Measurements from ENCODE around the gene STARD3.

DNA sequence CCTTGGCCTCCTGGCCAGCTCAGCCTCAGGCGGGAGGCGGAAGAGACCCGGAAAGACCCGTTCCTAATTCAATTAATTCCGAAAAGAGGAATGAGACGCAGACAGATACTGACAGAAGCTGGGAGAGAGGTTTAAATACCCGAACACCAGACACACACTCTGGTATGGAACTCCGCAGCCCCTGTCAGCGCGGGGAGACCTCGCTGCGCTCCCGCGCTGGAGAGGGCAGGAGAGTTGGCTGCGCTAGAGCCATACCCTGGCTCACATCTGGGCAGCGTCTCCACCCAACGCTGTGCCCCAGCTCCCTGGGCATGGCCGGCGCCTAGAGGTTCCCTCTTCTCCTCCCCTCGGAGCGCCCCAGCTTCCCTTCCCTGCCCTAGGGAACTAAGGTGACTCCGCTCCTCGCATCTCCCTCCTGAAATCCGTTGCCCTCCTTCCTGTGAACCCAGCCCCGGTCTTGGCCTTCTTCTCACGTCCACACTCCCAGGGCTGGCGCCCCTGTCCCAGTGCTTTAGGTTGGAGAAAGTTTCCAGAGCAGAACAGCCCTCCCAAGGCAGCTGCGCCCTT lies 37.2 kb upstream of the STARD3 start:
- no peak for TF ChIP-seq CTCF (IDR thresholded peaks at IDR 0.05)
- no peak for TF ChIP-seq EP300 (IDR thresholded peaks at IDR 0.05)
- TF ChIP-seq POLR2A (IDR thresholded peaks at IDR 0.05) = no peak

All from ovary (tissue), 3 donors.